ENCODE measurements around the gene LATS1.

- TF ChIP-seq RAD21 (IDR thresholded peaks at IDR 0.05), result no peak
- no peak for TF ChIP-seq GABPA (IDR thresholded peaks at IDR 0.05 in 1 of 2, conservative IDR thresholded peaks at IDR 0.05 in 1 of 2)
- TF ChIP-seq, protein P1, sequence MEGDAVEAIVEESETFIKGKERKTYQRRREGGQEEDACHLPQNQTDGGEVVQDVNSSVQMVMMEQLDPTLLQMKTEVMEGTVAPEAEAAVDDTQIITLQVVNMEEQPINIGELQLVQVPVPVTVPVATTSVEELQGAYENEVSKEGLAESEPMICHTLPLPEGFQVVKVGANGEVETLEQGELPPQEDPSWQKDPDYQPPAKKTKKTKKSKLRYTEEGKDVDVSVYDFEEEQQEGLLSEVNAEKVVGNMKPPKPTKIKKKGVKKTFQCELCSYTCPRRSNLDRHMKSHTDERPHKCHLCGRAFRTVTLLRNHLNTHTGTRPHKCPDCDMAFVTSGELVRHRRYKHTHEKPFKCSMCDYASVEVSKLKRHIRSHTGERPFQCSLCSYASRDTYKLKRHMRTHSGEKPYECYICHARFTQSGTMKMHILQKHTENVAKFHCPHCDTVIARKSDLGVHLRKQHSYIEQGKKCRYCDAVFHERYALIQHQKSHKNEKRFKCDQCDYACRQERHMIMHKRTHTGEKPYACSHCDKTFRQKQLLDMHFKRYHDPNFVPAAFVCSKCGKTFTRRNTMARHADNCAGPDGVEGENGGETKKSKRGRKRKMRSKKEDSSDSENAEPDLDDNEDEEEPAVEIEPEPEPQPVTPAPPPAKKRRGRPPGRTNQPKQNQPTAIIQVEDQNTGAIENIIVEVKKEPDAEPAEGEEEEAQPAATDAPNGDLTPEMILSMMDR (IDR thresholded peaks at IDR 0.05; ENCODE audit: low read depth, low read length, missing input control), result no peak
Measured at GRCh38 chr6:149725785-149726184, 7.9 kb upstream of the LATS1 start.
